Stimulated activated CD8-positive, alpha-beta memory T cell treated with anti-CD3 and anti-CD28 coated beads, Interleukin-12 subunit alpha, Interleukin-12 subunit beta, amount 100 ng/mL, for 24 hours (primary cell): ENCODE data around the gene VEGFC.

Experiments
- DNase-seq: peaks from one replicate; pipeline ENCODE4 v3.0.0-alpha.2; 2020; ENCODE audit errors: extremely low read depth

The VEGFC gene

DNA sequence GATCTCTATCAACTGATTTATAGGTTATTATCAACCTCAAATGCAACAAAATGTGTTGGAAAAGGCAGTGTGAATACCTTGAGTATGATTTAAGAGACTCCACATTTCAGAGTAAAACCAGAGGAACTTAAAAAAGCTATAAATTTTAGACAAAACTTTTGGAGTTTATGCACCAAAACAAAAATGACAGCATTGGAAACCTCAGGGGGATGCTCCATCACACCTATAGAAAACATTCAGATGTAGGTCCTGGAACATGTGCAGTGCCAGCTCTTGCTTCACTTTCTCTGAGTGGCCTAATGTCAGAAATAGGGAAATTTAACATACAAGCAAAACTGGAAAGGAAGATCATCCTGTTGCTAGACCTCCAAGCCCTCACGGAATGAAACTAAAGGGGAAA is 5.8 kb upstream of the VEGFC start:
- no peak for DNase-seq

DNA sequence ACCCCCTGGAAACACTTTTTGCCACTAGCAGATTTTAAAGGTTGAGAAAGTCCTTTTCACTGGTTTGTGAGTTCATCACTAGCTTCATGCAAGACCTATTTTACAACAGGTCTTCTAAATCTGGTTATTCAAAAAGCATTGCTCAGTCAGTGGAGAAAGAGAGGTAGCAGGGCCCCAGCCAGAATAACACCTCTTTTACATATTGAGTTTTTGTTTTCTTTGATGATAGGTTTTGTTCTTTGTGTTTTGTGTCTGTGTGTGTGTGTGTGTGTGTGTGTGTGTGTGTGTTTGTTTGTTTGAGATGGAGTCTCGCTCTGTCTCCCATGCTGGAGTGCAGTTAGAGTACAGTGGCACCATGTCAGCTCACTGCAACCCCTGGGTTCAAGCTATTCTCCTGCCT is 2.7 kb upstream of the VEGFC start:
- DNase-seq: no peak

DNA sequence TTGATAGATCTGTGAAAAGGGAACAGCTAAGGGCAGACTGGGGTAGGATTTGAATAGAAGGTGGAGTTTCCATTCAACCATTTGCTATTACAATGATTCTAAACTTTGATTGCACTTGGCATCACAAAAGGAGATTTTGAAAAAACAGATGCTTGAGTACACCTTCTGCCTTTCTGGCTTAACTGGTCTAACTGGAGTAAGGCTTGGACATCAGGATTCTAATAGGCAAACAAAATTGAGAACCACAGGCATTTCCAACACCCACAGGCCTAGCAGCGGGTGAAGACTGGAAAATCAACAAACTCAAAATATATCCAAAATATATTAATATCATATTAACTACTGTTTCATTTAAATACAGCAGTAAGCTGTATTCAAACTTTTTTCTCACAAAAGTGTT is 1.9 kb upstream of the VEGFC start:
- no peak for DNase-seq

DNA sequence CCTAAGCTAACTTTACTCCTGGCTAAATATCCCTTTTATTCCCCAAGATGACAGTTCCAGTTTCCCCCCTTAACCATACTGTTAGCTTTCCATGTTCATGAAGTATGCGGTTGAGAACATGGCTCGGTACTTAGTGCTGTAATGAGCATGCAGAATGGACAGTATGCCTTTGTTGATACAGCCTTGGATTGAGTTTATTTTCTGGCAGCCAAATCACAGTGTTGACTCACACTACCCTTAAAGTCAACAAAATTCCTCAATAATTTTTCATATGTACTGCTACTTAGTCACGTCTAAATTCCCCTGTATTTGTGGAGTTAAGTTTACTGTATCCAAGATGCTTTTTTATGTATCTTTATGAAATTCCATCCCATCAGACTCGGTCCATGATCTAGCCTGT is 1.4 kb upstream of the VEGFC start:
- no peak for DNase-seq

DNA sequence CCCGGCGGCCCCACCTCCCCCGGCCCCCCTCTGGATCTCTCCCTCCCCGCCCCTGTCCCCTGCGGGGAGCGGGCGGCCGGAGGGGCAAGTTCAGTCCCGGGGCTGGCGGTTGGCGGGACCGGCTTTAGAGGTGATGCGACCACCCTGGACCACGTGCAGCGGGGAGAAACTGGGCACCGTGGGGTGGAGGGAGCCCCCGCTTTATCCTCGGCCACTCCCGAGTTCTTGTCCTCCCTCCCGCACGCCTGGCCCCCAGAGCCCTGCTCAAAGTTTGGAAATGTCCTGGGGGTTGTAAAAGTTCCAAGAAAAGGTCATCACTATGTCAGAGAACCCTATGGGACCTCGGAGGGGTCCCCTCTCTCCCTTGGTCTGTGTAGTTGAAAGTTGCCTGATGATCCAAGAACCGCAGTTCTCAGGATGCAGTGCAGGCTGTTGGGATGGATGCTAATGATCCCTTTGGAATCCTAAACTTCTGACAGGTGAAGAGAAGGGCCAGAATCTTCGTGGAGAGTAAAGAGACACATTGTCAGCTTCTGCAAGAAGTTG is 411 bp upstream of the VEGFC start:
- no peak for DNase-seq

DNA sequence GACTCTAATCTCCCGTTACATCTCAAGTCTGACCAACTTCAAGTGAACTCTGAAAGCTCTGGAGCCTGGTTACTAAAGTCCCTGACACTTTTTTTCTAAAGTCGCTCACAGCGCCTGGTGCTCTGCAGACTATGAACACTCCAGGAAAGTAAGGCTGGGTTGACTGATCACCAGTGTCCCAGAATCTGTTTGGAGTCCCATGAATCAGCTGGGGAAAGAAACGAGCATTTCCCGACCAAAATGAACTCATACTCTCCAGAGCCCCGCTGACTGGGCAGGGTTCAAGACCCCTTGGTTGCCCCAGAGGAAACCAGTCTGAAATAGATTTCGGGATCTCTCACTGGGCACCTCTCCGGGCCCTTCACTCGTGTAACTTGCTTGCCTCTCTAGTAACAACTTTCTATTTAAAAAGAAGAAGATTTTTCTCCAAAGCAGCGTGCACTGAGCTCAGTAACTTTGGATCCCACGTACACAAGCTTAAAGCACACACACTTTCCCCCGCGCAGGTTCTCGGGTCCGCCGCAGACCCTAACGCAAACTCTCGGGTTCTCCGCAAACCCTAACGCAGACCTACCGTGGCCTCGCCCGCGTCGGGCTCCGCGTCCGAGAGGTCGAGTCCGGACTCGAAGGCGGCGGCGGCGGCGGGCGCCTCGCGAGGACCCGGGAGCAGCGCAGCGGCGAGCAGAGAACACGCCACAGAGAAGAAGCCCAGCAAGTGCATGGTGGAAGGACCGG is 964 bp downstream of the VEGFC start:
- no peak for DNase-seq

DNA sequence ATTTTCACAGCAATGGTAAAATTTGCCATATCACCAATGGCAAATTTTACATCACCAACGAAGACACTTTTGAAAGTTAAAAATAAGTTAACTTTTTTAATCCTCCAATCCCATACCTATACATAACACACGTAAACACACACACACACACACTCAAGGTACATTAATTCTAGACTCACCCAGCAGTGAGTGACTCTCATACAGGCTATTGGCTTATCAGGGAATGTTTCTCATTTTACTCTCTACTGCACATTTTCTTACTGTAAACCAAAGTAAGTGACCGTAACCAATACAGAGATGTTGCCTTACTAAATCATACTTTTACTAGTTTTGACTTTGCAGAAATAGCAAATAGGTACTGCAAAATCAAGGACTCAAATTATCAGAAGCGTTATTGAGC is 2.3 kb downstream of the VEGFC start:
- DNase-seq: no peak

DNA sequence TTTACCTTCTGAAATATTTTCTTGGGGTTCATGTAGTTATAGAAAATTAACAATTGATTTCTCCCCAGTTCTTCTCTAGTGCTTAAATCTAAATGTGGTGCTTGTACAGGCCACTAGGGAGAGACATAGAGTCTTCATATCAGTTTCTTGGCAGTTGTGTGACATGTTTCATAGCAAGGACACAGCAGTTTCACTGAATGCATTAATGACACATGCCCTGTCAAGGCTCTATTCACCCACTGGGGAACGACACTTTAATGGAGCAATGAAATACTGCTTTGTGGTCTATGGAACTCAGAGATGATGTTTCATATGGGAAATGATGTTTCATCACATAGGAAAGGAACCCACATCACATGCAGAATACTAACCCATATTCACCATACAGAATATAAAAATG is 2.8 kb downstream of the VEGFC start:
- DNase-seq: no peak

DNA sequence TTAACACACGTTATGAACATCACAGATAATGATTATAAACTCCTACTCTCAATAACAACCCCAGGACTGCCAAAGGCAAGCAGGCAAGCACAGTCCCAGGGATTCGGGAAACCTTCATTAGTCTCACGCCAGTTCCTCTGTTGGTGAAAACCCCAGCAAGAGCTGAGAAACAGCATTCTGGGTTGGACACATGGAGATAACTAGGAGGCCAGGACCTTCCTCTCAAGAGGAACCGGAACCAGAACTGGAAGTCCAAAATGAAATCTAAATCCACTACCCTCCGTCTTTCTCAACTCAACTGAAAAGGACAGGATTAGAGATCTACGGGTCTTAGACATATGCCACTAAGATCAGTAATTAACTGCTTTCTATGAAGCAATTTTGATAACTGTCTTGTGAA is 3.8 kb downstream of the VEGFC start:
- DNase-seq: no peak

DNA sequence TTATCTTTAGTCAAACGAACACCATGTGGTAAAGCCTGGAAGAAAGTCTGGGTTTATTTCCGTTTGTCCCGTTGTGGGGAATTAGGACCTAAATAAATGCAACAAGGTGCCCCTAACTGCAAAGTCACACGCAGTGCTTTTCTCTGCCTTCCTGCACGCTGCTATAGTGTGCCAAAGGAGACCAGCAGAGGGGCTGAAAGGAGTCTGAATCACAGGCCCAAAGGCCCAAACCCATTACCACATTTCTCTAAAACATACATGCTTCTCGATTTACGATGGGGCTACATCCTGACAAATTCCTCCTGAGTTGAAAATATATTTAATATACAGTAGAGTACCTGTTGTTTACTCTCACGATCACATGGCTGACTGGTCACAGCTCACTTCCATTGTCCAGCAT is 4.5 kb downstream of the VEGFC start:
- no peak for DNase-seq

DNA sequence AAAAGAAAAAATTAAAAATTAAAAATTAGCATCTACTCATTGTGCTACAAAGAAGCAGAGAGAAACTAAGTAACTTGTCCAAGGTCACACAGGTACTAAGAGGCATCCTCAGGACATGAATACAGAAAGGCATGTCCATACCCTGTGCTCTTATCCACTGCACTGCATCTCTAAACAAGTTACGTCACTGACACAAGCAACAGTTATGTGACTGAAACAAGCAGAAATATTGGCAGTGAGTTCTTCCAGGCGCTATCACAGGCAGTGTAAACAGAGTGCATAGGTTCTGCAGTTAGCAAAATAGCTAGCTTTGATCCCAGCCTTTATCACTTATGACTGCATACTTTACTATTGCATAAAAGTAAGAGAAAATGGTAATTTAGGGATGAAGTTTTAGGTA is 7.9 kb downstream of the VEGFC start:
- no peak for DNase-seq

DNA sequence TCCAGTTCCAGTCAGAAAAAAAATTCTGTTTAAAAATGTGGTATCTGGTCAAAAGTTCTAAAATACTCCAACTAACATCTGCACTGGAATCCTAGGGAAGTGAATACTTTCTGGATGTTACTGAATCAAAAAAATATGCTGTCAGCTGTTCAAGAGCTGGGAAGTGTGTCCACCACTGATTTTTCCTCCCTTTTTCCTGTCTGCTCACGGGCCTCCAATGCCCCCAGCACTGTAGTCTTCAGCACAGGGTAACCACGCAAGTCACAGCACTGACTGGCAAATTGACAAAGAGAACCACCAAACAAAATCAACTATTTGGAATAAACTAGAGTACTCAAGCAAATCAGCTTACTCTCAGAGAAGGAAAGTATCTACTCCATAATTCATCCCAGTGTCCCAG is 9.9 kb downstream of the VEGFC start:
- DNase-seq: no peak

DNA sequence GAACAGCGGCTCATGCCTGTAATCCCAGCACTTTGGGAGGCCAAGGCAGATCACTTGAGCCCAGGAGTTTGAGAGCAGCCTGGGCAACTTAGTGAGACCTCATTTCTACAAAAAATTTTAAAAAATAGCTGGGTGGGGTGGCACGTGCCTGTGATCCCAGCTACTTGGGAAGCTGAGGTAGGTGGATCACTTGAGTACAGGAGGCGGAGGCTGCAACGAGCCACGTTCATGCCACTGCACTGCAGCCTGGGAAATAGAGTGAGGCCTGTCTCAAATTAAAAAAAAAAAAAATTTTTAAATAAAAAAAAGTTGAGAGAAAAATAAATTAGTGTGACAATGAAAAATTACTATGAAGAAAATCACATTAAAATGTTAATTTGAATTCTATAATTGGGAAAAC is 10.5 kb downstream of the VEGFC start:
- no peak for DNase-seq

DNA sequence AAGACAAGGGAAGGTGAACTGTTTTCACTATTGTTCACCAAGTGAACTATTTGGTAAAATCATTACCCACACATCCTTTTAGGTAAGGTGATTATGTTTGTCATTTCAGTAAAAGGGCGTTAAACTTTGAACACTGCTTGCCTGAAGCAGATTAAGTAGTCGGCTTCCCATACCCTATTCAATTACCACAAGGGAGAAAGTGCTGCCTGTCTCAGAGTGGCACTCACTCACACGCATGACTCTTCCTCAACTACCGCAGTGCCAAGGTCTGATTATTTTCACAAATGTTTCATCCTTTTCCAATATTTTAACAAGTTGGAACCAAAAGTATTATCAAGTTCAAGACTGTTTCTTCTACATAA is 11.0 kb downstream of the VEGFC start:
- DNase-seq: no peak

DNA sequence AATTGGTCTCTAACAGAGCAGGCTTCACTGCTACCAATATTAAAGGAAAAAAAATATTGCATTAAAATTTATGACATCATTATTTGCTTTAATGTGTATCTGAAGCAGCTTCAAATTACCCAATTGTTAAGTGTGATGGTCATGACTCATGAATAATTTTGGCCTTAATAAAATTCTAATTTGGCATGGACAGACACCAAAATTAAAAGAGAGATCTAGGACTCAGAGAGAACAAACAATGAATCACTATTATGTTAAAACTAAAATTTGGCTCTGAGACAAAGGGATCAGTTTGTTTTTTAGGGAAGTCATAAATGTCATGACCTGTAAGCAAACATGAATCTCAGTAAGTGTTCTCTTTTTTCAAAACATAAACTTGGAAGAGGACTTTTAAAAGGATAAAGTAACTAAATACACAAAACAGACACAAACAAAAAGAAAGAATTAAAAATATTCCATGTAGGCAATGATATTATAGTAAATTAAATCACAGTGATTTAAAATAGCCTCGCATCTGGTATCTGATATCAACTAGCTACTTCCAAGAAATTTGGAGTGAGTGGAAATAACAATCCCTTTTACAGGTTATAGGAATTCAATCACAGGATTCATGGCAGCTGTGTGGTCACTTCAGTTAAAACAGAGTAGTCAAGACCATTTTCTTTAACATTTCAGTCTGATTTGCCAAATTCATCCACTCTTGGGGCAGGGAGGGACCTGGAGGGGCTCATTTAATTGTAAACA is 11.6 kb downstream of the VEGFC start:
- no peak for DNase-seq

DNA sequence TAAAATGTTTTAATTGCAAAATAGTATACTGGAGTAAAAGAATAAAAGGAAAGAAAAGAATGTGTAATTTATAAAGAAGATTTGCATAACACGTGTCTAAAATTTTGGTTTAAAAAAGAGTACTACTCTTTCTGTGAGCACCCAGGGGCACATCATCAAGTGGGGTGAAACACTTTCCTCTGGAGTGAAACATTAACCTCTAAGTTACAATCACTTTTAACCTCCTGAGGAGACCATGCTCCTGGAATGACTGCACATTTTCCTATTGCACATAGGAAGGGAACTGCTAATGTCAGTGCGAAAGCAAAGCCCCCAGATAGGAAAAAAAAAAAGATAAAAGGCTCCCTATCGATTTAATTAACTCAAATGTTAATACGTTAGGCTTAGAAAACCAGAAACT is 13.3 kb downstream of the VEGFC start:
- DNase-seq: no peak

DNA sequence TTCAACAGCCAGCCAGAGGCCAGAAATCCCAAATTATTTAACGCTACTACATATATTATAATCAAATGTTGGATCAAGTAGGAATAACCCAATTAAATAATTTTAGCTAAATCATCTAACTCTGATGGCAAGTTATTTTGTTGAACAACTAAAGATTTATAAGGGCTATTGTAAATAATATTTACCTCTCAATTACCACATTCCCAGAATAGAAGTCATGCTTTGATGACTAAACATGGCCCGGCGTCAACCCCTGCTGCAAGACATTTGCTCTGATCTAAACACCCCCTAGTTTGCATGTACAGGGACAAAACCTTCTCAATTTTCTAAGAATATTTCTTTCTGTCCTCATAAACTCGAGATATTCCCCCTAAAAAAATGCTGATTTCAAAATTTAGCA is 14.2 kb downstream of the VEGFC start:
- no peak for DNase-seq

DNA sequence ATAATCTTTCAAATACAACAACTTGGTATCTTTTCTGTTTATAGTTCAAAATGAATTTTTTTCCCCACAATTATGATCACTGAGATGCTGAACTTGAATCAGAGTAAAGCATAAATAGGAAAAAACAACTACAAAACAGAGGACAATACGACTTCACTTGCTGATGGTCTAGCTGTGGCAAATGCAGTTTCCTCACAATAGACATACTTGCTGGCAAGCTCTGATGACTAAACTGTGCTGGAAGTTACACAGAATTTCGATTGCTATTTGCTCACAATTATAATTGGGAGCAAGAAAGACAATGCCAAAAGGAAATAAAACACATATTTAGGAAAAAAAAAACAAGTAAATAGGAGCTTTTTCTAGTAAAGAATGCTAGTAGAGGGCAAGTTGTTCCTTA is 14.7 kb downstream of the VEGFC start:
- no peak for DNase-seq

DNA sequence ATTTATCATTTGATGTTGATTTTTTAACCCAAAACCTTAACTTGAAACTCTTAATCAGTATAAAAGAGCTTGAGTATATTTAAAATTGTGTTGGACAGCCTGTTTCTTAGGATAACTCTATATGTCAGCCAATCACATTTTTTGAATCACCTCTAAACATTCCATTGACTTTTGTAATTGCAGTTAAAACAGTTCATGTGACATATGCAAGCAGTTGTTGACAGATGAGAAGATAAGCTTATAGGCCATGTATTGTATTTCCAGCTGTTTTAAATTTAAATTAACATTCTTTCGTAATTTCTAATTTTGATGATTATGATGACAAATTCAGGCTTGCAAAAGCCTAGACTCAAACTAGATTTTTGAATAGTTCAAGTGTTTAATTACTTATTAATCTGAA is 17.4 kb downstream of the VEGFC start:
- DNase-seq: no peak

DNA sequence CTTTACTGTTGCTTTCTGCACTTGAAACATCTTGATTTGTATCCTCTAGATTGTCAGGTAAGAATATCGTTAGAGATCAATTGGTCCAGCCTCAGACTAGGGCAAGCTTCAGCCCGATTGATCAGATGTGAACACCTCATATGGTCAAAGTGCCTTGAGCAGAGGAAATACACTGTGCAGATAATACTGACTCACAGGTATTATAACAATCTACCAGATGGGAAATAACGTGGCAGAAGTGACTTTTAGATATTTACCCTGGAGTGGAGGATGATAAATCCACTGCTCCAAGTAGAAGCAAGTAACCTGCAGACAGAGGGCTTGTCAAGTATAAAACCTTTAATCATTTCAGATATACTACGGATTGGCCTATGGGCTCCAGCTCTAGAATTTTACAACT is 17.9 kb downstream of the VEGFC start:
- no peak for DNase-seq

DNA sequence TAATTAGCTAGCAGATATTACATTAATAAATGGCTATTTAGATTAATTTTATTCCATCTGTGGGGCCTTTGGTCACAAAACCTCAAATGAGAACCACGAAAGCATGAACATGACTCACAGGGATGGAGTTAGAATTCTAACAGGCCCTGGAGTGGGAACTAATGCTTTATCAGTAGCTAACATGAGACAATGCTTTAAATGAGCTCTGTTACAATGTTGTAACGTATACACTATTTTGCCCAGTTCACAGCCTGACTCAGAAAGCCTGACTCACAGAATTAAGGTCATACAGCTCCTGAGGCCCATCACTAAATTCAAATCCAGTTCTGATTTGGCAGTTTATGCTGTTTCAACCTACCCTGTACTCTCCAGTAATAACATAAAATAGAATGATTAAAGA is 23.2 kb downstream of the VEGFC start:
- DNase-seq: no peak

DNA sequence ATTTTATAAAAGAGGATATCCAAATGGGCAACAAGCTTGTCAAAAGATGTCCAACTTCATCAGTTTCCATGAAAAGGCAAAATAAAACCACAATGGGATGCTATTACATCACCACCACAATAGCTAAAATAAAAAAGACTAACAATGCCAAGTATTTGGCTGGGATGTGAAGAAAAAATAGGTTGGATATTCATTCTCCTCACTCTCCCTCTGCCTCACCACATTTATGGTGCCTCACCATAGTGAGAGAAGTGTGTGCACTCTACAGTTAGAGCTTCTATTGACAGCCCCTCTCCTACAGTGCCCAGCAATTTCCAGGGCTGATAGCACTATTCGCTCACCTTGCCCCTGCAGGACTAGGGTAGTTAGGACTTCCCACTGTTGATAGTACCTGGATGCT is 25.5 kb downstream of the VEGFC start:
- DNase-seq: no peak

DNA sequence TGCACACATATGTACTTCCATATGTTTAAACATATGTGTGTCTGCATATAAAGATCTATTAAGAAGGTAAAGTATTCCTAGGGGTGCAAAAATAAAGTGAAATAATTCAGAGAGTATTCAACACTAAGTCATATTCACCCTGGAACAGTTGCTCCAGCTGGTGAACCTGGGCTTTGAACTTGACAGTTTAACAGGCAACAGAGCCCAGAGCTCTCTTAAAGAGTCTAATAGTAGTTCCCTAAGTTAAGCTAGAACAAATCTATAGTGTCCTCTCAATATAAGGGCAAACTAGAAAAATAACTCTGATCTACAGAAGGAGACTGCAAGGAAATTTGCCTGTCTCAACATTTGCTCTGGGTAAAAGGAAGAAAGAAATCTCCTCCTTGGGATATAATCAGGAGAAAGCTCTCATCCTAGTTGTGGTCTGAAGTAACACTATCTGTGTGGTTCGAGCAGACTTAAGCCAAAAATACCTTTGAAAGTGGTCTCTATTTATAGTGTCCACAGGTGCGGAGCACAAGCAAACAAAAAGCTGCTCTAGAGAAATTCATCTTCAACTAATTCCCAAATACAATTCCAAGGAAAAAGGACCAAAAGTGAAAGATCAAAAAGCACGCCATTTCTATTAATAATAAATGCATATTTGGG is 29.9 kb downstream of the VEGFC start:
- no peak for DNase-seq
